Measurements from ENCODE around the gene CEACAM1.

Gene CEACAM1

DNA sequence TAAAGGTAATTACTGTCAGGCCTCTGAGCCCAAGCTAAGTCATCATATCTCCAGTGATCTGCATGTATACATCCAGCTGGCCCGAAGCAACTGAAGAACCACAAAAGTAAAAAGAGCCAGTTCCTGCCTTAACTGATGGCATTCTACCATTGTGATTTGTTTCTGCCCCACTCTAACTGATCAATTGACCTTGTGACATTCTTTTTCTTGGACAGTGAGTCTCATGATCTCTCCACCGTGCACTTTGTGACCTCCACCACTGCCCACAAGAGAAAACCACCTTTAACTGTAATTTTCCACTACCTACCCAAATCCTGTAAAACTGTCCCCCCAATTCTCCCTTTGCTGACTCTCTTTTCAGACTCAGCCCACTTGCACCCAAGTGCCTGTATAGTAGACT is 68.4 kb downstream of the CEACAM1 start:
- H3K4me3 ChIP-seq (ENCODE audit: low read depth, low read length) = no peak overlapping the region
- TF ChIP-seq, protein P1, sequence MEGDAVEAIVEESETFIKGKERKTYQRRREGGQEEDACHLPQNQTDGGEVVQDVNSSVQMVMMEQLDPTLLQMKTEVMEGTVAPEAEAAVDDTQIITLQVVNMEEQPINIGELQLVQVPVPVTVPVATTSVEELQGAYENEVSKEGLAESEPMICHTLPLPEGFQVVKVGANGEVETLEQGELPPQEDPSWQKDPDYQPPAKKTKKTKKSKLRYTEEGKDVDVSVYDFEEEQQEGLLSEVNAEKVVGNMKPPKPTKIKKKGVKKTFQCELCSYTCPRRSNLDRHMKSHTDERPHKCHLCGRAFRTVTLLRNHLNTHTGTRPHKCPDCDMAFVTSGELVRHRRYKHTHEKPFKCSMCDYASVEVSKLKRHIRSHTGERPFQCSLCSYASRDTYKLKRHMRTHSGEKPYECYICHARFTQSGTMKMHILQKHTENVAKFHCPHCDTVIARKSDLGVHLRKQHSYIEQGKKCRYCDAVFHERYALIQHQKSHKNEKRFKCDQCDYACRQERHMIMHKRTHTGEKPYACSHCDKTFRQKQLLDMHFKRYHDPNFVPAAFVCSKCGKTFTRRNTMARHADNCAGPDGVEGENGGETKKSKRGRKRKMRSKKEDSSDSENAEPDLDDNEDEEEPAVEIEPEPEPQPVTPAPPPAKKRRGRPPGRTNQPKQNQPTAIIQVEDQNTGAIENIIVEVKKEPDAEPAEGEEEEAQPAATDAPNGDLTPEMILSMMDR (IDR thresholded peaks at IDR 0.05; ENCODE audit: low read depth, low read length, missing control alignments) = no peak
- no peak for DNase-seq (ENCODE audit: low read depth)
- in situ Hi-C loops (cut with HindIII; ENCODE audit: low sequenced_read_pairs) = no loop called here

Data from astrocyte of the cerebellum (primary cell).